HEK293 (cell line): ENCODE results near the gene FCHO1.

Experiments
- CTCF ChIA-PET: fragments of 350-600 bp; formaldehyde crosslinking; extraction: SDS; loops from one replicate; lab custom pipeline; 2021; ENCODE audit warnings: antibody characterized with exemption; lab: Yijun Ruan, JAX
- POLR2A ChIA-PET: fragments of 300-600 bp; formaldehyde crosslinking; extraction: SDS; loops from one replicate; lab custom pipeline; 2020; ENCODE audit warnings: antibody characterized with exemption, inconsistent platforms; lab: Yijun Ruan, JAX
- H3K27ac ChIP-seq: fragments of 200-500 bp; sonication (Bioruptor generic); 2 replicates; pipeline ENCODE4 v1.5.1; 2014; ENCODE audit warnings: low read depth, low read length, control low read depth, inconsistent platforms; ENCODE audit errors: extremely low read depth
- H3K36me3 ChIP-seq, 2 experiments: fragments of 200-500 bp in 1 of 2; sonication (Bioruptor generic) in 1 of 2; 1 replicate in 1 of 2; 2 replicates in 1 of 2; pipeline ENCODE4 v1.5.1; 2014 to 2017; ENCODE audit warnings: inconsistent platforms in 2 of 2, low read length in 2 of 2; ENCODE audit not compliant: control insufficient read depth in 2 of 2, insufficient read depth in 1 of 2
- H3K4me1 ChIP-seq: fragments of 200-500 bp; sonication (Bioruptor generic); 2 replicates; pipeline ENCODE4 v1.5.1; 2014; ENCODE audit warnings: mild to moderate bottlenecking, low read length, inconsistent platforms; ENCODE audit not compliant: control insufficient read depth, insufficient read depth
- H3K4me3 ChIP-seq: 2 replicates; pipeline ENCODE4 v1.5.1; 2011; ENCODE audit warnings: low read depth, mild to moderate bottlenecking, control low read depth, low read length, moderate library complexity
- H3K9me3 ChIP-seq: fragments of 200-500 bp; sonication (Bioruptor generic); 2 replicates; pipeline ENCODE4 v1.5.1; 2014; ENCODE audit warnings: low read depth, low read length, inconsistent platforms; ENCODE audit not compliant: control insufficient read depth, insufficient read depth
- EGR2 ChIP-seq: fragments of 450-650 bp; formaldehyde crosslinking; IDR thresholded peaks from 2 replicates; pipeline ENCODE4 v1.5.1; 2016; ENCODE audit warnings: low read depth, missing biosample characterization, missing genetic modification characterization
- GLI4 ChIP-seq: fragments of 450-650 bp; formaldehyde crosslinking; IDR thresholded peaks from 2 replicates; pipeline ENCODE4 v1.5.1; 2016; ENCODE audit warnings: missing biosample characterization, missing genetic modification characterization
- HIC1 ChIP-seq: fragments of 450-650 bp; formaldehyde crosslinking; IDR thresholded peaks from 2 replicates; pipeline ENCODE4 v1.5.1; 2016; ENCODE audit warnings: missing biosample characterization, missing genetic modification characterization
- KLF16 ChIP-seq: fragments of 450-650 bp; formaldehyde crosslinking; IDR thresholded peaks from 2 replicates; pipeline ENCODE4 v1.5.1; 2017; ENCODE audit warnings: missing biosample characterization, missing genetic modification characterization
- KLF17 ChIP-seq: fragments of 450-650 bp; formaldehyde crosslinking; IDR thresholded peaks from 2 replicates; pipeline ENCODE4 v1.5.1; 2016; ENCODE audit warnings: missing biosample characterization, missing genetic modification characterization
- MEIS1 ChIP-seq: sonication (generic); formaldehyde crosslinking; IDR thresholded peaks from 2 replicates; pipeline ENCODE4 v1.8.1; 2022; ENCODE audit warnings: missing genetic modification reagents, mild to moderate bottlenecking, borderline replicate concordance
- PATZ1 ChIP-seq: fragments of 450-650 bp; formaldehyde crosslinking; IDR thresholded peaks from 2 replicates; pipeline ENCODE4 v1.5.1; 2016; ENCODE audit warnings: missing biosample characterization, missing genetic modification characterization
- PRDM1 ChIP-seq: fragments of 450-650 bp; formaldehyde crosslinking; IDR thresholded peaks from 2 replicates; pipeline ENCODE4; 2016; ENCODE audit warnings: missing biosample characterization, missing genetic modification characterization
- PRDM10 ChIP-seq: fragments of 450-650 bp; formaldehyde crosslinking; IDR thresholded peaks from 2 replicates; pipeline ENCODE4 v1.5.1; 2016; ENCODE audit warnings: missing biosample characterization, missing genetic modification characterization
- SETDB1 ChIP-seq: IDR thresholded peaks from one replicate; pipeline ENCODE4 v1.6.1; 2017; ENCODE audit warnings: mild to moderate bottlenecking, low read length, moderate library complexity, mixed read lengths; ENCODE audit not compliant: insufficient read length
- ZFP3 ChIP-seq: fragments of 450-650 bp; formaldehyde crosslinking; IDR thresholded peaks from 2 replicates; pipeline ENCODE4 v1.5.1; 2016; ENCODE audit warnings: low read depth, missing biosample characterization, missing genetic modification characterization
- ZFP41 ChIP-seq: fragments of 450-650 bp; formaldehyde crosslinking; IDR thresholded peaks from 2 replicates; pipeline ENCODE4 v1.5.1; 2016; ENCODE audit warnings: missing biosample characterization, missing genetic modification characterization, borderline replicate concordance
- ZIC2 ChIP-seq: fragments of 450-650 bp; formaldehyde crosslinking; IDR thresholded peaks from 2 replicates; pipeline ENCODE4 v1.5.1; 2016; ENCODE audit warnings: missing biosample characterization, missing genetic modification characterization
- ZNF114 ChIP-seq: fragments of 450-650 bp; formaldehyde crosslinking; IDR thresholded peaks from 2 replicates; pipeline ENCODE4 v1.5.0; 2017; ENCODE audit warnings: missing biosample characterization, missing genetic modification characterization
- ZNF140 ChIP-seq: fragments of 450-650 bp; formaldehyde crosslinking; IDR thresholded peaks from 2 replicates; pipeline ENCODE4 v1.5.1; 2016; ENCODE audit warnings: missing biosample characterization, missing genetic modification characterization
- ZNF214 ChIP-seq: fragments of 450-650 bp; formaldehyde crosslinking; IDR thresholded peaks from 2 replicates; pipeline ENCODE4 v1.5.1; 2017; ENCODE audit warnings: missing biosample characterization, mild to moderate bottlenecking, missing genetic modification characterization, borderline replicate concordance
- ZNF311 ChIP-seq: fragments of 450-650 bp; formaldehyde crosslinking; IDR thresholded peaks from 2 replicates; pipeline ENCODE4 v1.5.1; 2017; ENCODE audit warnings: missing biosample characterization, missing genetic modification characterization, borderline replicate concordance
- ZNF341 ChIP-seq: fragments of 450-650 bp; formaldehyde crosslinking; IDR thresholded peaks from 2 replicates; pipeline ENCODE4; 2016; ENCODE audit warnings: low read depth, missing biosample characterization, missing genetic modification characterization
- ZNF423 ChIP-seq: fragments of 450-650 bp; formaldehyde crosslinking; IDR thresholded peaks from 2 replicates; pipeline ENCODE4 v1.5.1; 2016; ENCODE audit warnings: missing biosample characterization, missing genetic modification characterization
- ZNF426 ChIP-seq: fragments of 450-650 bp; formaldehyde crosslinking; IDR thresholded peaks from 2 replicates; pipeline ENCODE4 v1.5.1; 2017; ENCODE audit warnings: missing biosample characterization, missing genetic modification characterization, mild to moderate bottlenecking, inconsistent platforms, moderate library complexity
- ZNF623 ChIP-seq: fragments of 450-650 bp; formaldehyde crosslinking; IDR thresholded peaks from 2 replicates; pipeline ENCODE4 v1.5.1; 2016; ENCODE audit warnings: missing biosample characterization, missing genetic modification characterization
- ZNF626 ChIP-seq: fragments of 450-650 bp; sonication (Bioruptor Pico); formaldehyde crosslinking; IDR thresholded peaks from 2 replicates; pipeline ENCODE4 v1.5.1; 2018; ENCODE audit warnings: missing biosample characterization, missing genetic modification characterization, inconsistent platforms
- ZNF654 ChIP-seq: fragments of 450-650 bp; formaldehyde crosslinking; IDR thresholded peaks from 2 replicates; pipeline ENCODE4 v1.5.1; 2016; ENCODE audit warnings: low read depth, missing biosample characterization, missing genetic modification characterization
- ZSCAN18 ChIP-seq: fragments of 450-650 bp; formaldehyde crosslinking; IDR thresholded peaks from 2 replicates; pipeline ENCODE4 v1.5.1; 2016; ENCODE audit warnings: missing biosample characterization, missing genetic modification characterization

Gene FCHO1

GRCh38 chr19:17835182-17836006 lies 84.1 kb downstream of the FCHO1 start:
- Histone ChIP-seq H3K9me3 (no peaks in the 10 kb centered on the region), H3K4me3 (no peak overlapping the region), H3K27ac (no peak overlapping the region), H3K4me1 (no peaks in the 10 kb centered on the region), H3K36me3 (no peaks in the 10 kb centered on the region)
- TF ChIP-seq HIC1 (tag by site-specific recombination) (no peak), ZFP3 (peak; percentile 97), ZSCAN18 (no peak), GLI4 (tag by site-specific recombination) (peak; percentile 93), ZNF623 (peak; percentile 18; the same call in 1 of the 2 replicates), ZNF114 (tag by site-specific recombination) (no peak), MEIS1 (CRISPR knock-in tag) (no peak), ZNF311 (tag by site-specific recombination) (no peak), KLF17 (tag by site-specific recombination) (no peak), ZFP41 (tag by site-specific recombination) (no peak), KLF16 (no peak), PATZ1 (0 out of 2 replicates have a peak, but pooled peaks have one; percentile 30), ZNF426 (tag by site-specific recombination) (no peak), ZNF341 (tag by site-specific recombination) (peak; percentile 87), ZIC2 (0 out of 2 replicates have a peak, but pooled peaks have one; percentile 3), ZNF214 (tag by site-specific recombination) (no peak), ZNF654 (no peak), PRDM10 (tag by site-specific recombination) (0 out of 2 replicates have a peak, but pooled peaks have one; percentile 13), EGR2 (no peak), PRDM1 (tag by site-specific recombination) (peak; percentile 45; the same call in 1 of the 2 replicates), ZNF423 (tag by site-specific recombination) (no peak), ZNF140 (tag by site-specific recombination) (no peak), SETDB1 (no peak), ZNF626 (tag by site-specific recombination) (no peak)
- CTCF ChIA-PET, result interaction anchor here (1.0 to 1.1 kb wide), 2 partner anchors 21 to 24 kb away, joined by 4 to 6 read pairs; partner anchors contain the start of gene RPL18A
- POLR2A ChIA-PET, result no interaction called here
